Fibroblast of villous mesenchyme (primary cell): Measurements from ENCODE around the gene PRR11. TPM values are rescaled to one million over a fixed set of nuclear protein-coding genes. Genes with fewer than 3 reads are reported as not detected.

Experiments used
- DNase-seq: peaks from one replicate; pipeline ENCODE4 v3.0.0-alpha.2; 2010; ENCODE audit warnings: low read depth
- H3K4me3 ChIP-seq: 2 replicates; pipeline ENCODE4 v1.5.1; 2011; ENCODE audit warnings: low read depth, mild to moderate bottlenecking, low read length
- total RNA-seq: library from RNA; depleted of rRNA; stranded (reverse); fragments of >200 nt; gene quantifications from 2 replicates; pipeline ENCODE4 v1.2.3, GENCODE V29; 2012
- TF ChIP-seq, protein P1 (sequence below): IDR thresholded peaks from 2 replicates; pipeline ENCODE4 v1.5.1; 2012; ENCODE audit warnings: low read depth, mild to moderate bottlenecking, low read length; ENCODE audit not compliant: insufficient read depth

The PRR11 gene
- total RNA-seq, 1 donor, result 11.2 TPM

GRCh38 chr17:59139939-59140338, 15.6 kb upstream of the PRR11 start:
- H3K4me3 ChIP-seq, result no peak overlapping the region
- no peak for DNase-seq
- TF ChIP-seq, protein P1, sequence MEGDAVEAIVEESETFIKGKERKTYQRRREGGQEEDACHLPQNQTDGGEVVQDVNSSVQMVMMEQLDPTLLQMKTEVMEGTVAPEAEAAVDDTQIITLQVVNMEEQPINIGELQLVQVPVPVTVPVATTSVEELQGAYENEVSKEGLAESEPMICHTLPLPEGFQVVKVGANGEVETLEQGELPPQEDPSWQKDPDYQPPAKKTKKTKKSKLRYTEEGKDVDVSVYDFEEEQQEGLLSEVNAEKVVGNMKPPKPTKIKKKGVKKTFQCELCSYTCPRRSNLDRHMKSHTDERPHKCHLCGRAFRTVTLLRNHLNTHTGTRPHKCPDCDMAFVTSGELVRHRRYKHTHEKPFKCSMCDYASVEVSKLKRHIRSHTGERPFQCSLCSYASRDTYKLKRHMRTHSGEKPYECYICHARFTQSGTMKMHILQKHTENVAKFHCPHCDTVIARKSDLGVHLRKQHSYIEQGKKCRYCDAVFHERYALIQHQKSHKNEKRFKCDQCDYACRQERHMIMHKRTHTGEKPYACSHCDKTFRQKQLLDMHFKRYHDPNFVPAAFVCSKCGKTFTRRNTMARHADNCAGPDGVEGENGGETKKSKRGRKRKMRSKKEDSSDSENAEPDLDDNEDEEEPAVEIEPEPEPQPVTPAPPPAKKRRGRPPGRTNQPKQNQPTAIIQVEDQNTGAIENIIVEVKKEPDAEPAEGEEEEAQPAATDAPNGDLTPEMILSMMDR, result no peak

- TF ChIP-seq, protein P1, result no peak
- no peak overlapping the region for H3K4me3 ChIP-seq
- no peak for DNase-seq
These were observed 13.7 kb upstream of the PRR11 start for GRCh38 chr17:59141860-59142259.

DNA sequence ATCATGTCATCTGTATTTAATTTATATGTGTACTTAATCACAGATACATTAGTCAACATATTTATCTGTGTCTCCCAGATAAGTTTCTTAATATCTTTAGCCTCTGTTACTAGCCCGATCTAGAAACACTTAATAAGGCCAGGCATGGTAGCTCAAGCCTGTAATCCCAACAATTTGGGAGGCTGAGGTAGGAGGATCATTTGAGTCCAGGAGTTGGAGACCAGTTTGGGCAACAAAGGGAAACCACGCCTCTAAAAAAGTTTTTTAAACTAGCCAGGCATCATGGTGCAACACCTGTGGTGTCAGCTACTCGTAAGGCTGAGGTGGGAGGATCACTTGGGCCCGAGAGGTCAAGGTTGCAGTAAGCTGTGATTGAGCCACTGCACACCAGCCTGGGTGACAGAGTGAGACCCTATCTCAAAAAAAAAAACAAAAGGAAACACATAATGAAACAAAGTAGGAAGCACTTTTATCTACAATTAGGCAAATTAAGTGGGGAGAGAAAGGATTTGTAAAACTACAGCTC, 9.9 kb upstream of the PRR11 start:
- no peak overlapping the region for H3K4me3 ChIP-seq
- no peak for DNase-seq
- TF ChIP-seq, protein P1, result no peak

GRCh38 chr17:59149051-59149450, 6.5 kb upstream of the PRR11 start:
- TF ChIP-seq, protein P1, result no peak
- H3K4me3 ChIP-seq, result no peak overlapping the region
- DNase-seq, result peak; percentile 24

DNA sequence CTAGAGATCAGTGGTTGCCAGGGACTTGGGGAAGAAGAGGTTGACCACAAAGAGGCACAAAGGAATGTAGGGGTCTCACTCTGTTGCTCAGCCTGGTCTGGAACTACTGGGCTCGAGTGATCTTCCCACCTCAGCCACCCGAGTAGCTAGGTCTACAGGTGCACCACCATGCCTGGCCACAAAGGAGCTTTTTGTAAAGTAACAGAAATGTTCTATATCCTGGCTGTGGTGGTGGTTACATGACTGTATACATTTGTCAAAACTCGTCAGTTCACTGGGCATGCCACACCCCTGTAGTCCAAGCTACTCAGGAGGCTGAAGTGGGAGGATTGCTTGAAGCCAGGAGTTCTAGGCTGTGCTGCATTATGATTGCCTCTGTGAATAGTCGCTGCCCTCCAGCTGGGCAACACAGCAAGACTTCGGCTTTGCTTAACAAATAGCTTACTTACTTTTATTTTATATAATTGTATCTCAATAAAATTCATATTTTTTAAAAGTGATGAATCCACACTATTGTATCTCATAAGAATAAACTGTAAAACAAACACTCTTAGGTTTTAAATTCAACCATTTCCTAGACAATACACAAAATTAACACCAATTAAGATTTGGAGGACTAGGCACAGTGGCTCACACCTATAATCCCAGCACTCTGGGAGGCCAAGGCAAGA, 5.6 kb upstream of the PRR11 start:
- no peak overlapping the region for H3K4me3 ChIP-seq
- DNase-seq, result no peak
- TF ChIP-seq, protein P1, result no peak

- TF ChIP-seq, protein P1, result no peak
- no peak overlapping the region for H3K4me3 ChIP-seq
- DNase-seq, result peak; percentile 8
These were observed 4.5 kb upstream of the PRR11 start for GRCh38 chr17:59151006-59151405.

GRCh38 chr17:59151591-59151990, 4.0 kb upstream of the PRR11 start:
- DNase-seq, result peak; percentile 30
- TF ChIP-seq, protein P1, result no peak
- H3K4me3 ChIP-seq, result peak overlapping the region; percentile 32
